ENCODE measurements around the gene SOBP.
"Not testable (repeated sequence)": the region's sequence is repeated elsewhere in the genome, so short reads cannot be mapped to it uniquely, and the experiment has no call there.

The SOBP gene

GRCh38 chr6:107550241-107550840 is 60.4 kb downstream of the SOBP start:
- Histone ChIP-seq H3K9me3 (ENCODE audit: control insufficient read depth, insufficient read depth, low read length) (no peaks in the 10 kb centered on the region), H3K27ac (ENCODE audit: low read length) (no peak overlapping the region), H3K4me3 (ENCODE audit: low read length) (no peak overlapping the region), H3K27me3 (ENCODE audit: control insufficient read depth, insufficient read depth, low read length) (no peaks in the 10 kb centered on the region), H3K36me3 (ENCODE audit: control insufficient read depth, insufficient read depth, low read length) (no peaks in the 10 kb centered on the region), H3K4me1 (ENCODE audit: control insufficient read depth, insufficient read depth, low read length) (no peaks in the 10 kb centered on the region)
- no peak for DNase-seq (ENCODE audit: low read depth, low spot score)
- no CpG with 5 or more reads among the region's 10 CpGs for WGBS (ENCODE audit: insufficient coverage, insufficient read length)

GRCh38 chr6:107550906-107551305 is 61.0 kb downstream of the SOBP start:
- Histone ChIP-seq H3K9me3 (ENCODE audit: control insufficient read depth, insufficient read depth, low read length) (no peaks in the 10 kb centered on the region), H3K4me1 (ENCODE audit: control insufficient read depth, insufficient read depth, low read length) (no peaks in the 10 kb centered on the region), H3K27me3 (ENCODE audit: control insufficient read depth, insufficient read depth, low read length) (no peaks in the 10 kb centered on the region), H3K36me3 (ENCODE audit: control insufficient read depth, insufficient read depth, low read length) (no peaks in the 10 kb centered on the region), H3K4me3 (ENCODE audit: low read length) (no peak overlapping the region), H3K27ac (ENCODE audit: low read length) (no peak overlapping the region)
- no peak for DNase-seq (ENCODE audit: low read depth, low spot score)
- no CpG with 5 or more reads among the region's 4 CpGs for WGBS (ENCODE audit: insufficient coverage, insufficient read length)

DNA sequence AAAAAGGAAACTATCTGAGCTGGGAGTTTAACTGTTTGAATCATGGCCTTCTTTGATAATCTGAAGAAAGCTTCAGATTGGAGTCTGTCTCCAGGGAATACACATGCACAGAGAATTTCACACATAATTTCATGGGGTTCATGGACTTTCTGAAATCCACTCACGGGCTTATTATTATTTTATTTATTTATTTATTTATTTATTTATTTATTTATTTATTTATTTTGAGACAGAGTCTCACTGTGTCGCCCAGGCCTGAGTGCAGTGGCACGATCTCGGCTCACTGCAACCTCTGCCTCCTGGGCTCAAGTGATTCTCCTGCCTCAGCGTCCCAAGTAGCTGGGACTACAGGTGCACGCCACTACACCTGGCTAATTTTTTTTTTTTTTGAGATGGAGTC is 63.2 kb downstream of the SOBP start:
- not testable (repeated sequence) for H3K9me3 ChIP-seq (ENCODE audit: control insufficient read depth, insufficient read depth, low read length); H3K4me3 ChIP-seq (ENCODE audit: low read length); H3K27ac ChIP-seq (ENCODE audit: low read length); H3K36me3 ChIP-seq (ENCODE audit: control insufficient read depth, insufficient read depth, low read length); H3K4me1 ChIP-seq (ENCODE audit: control insufficient read depth, insufficient read depth, low read length); H3K27me3 ChIP-seq (ENCODE audit: control insufficient read depth, insufficient read depth, low read length); DNase-seq (ENCODE audit: low read depth, low spot score)
- no CpG with 5 or more reads among the region's 6 CpGs for WGBS (ENCODE audit: insufficient coverage, insufficient read length)

- H3K9me3 ChIP-seq (ENCODE audit: control insufficient read depth, insufficient read depth, low read length): no peaks in the 10 kb centered on the region
- no peak for DNase-seq (ENCODE audit: low read depth, low spot score)
- H3K27me3 ChIP-seq (ENCODE audit: control insufficient read depth, insufficient read depth, low read length): no peaks in the 10 kb centered on the region
- H3K4me3 ChIP-seq (ENCODE audit: low read length): no peak overlapping the region
- WGBS (ENCODE audit: insufficient coverage, insufficient read length): no CpG with 5 or more reads among the region's 2 CpGs
- no peak overlapping the region for H3K27ac ChIP-seq (ENCODE audit: low read length)
- no peaks in the 10 kb centered on the region for H3K36me3 ChIP-seq (ENCODE audit: control insufficient read depth, insufficient read depth, low read length)
- H3K4me1 ChIP-seq (ENCODE audit: control insufficient read depth, insufficient read depth, low read length): no peaks in the 10 kb centered on the region
Measured at GRCh38 chr6:107554326-107554725, 64.4 kb downstream of the SOBP start.

DNA sequence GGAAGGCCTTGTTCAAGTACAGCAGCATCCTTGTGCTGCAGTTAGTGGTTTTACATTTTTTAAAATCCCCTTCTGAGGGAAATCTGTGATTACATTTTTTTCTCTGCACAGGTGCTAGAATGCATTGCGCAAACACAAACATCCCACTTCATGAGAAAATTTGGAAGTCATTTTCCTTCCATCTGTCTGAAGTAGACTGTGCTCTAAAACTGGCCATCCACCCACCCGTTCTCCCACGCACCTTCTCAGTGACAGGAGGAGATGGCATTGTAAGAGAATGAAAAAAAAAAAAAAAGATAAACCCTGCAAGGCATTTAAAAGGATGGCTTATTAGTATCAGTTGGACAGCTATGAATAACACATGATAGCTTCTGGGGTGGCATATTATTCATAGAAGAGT is 65.0 kb downstream of the SOBP start:
- WGBS (ENCODE audit: insufficient coverage, insufficient read length): no CpG with 5 or more reads among the region's 3 CpGs

DNA sequence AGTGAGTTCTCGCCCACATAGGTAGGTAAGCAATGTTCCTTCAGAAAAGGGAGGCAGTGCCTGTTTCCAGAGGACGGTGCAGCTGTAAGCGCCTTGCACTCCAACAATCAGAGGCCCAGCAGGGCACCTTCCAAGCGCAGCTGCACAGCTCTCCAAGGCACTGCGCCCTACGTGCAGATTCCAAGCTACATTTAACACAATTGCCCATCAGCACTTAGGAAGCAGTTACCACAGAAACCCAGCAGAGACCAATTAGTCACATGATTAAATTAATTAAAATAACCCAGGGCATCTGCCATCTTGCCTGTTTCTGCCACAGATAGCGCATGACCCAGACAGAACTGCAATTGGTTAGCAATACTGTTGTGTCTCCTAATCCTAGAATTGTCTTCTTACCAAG is 65.5 kb downstream of the SOBP start:
- no peaks in the 10 kb centered on the region for H3K9me3 ChIP-seq (ENCODE audit: control insufficient read depth, insufficient read depth, low read length)
- H3K36me3 ChIP-seq (ENCODE audit: control insufficient read depth, insufficient read depth, low read length): no peaks in the 10 kb centered on the region
- no peaks in the 10 kb centered on the region for H3K27me3 ChIP-seq (ENCODE audit: control insufficient read depth, insufficient read depth, low read length)
- H3K4me1 ChIP-seq (ENCODE audit: control insufficient read depth, insufficient read depth, low read length): no peaks in the 10 kb centered on the region; the same call in 1 of the 2 replicates
- no peak overlapping the region for H3K4me3 ChIP-seq (ENCODE audit: low read length)
- no CpG with 5 or more reads among the region's 7 CpGs for WGBS (ENCODE audit: insufficient coverage, insufficient read length)
- no peak for DNase-seq (ENCODE audit: low read depth, low spot score)
- H3K27ac ChIP-seq (ENCODE audit: low read length): no peak overlapping the region

More for the DNA sequence above, 65.0 kb downstream of the SOBP start:
- Histone ChIP-seq H3K9me3 (ENCODE audit: control insufficient read depth, insufficient read depth, low read length) (no peaks in the 10 kb centered on the region), H3K27ac (ENCODE audit: low read length) (no peak overlapping the region), H3K27me3 (ENCODE audit: control insufficient read depth, insufficient read depth, low read length) (no peaks in the 10 kb centered on the region), H3K4me3 (ENCODE audit: low read length) (no peak overlapping the region), H3K4me1 (ENCODE audit: control insufficient read depth, insufficient read depth, low read length) (no peaks in the 10 kb centered on the region), H3K36me3 (ENCODE audit: control insufficient read depth, insufficient read depth, low read length) (no peaks in the 10 kb centered on the region)
- no peak for DNase-seq (ENCODE audit: low read depth, low spot score)

DNA sequence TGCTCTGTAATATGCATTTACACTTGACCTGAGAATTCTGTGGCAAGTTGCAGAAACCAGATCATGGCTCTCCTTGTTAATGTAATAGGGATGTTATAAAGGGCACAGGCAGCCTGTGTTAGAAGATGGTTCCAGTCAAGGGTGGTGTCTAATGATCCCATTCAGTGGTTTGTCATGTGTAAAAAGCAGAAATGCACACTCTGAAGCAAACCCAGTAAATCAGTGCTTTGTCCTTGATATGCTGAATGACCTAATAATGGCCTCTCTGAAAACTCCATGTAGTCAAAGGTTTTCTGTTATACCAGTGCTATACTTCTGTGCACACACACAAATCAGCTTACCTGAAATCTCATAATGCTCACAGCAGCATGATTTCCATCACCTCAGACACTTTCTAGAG is 66.2 kb downstream of the SOBP start:
- H3K36me3 ChIP-seq (ENCODE audit: control insufficient read depth, insufficient read depth, low read length): no peaks in the 10 kb centered on the region
- no peak overlapping the region for H3K4me3 ChIP-seq (ENCODE audit: low read length)
- H3K9me3 ChIP-seq (ENCODE audit: control insufficient read depth, insufficient read depth, low read length): no peaks in the 10 kb centered on the region
- no peaks in the 10 kb centered on the region for H3K27me3 ChIP-seq (ENCODE audit: control insufficient read depth, insufficient read depth, low read length)
- H3K27ac ChIP-seq (ENCODE audit: low read length): no peak overlapping the region
- H3K4me1 ChIP-seq (ENCODE audit: control insufficient read depth, insufficient read depth, low read length): peaks cover 1% of the 10 kb centered on the region; the same call in 1 of the 2 replicates
- no peak for DNase-seq (ENCODE audit: low read depth, low spot score)

- no peak overlapping the region for H3K4me3 ChIP-seq (ENCODE audit: low read length)
- DNase-seq (ENCODE audit: low read depth, low spot score): no peak
- H3K27me3 ChIP-seq (ENCODE audit: control insufficient read depth, insufficient read depth, low read length): no peaks in the 10 kb centered on the region
- H3K36me3 ChIP-seq (ENCODE audit: control insufficient read depth, insufficient read depth, low read length): no peaks in the 10 kb centered on the region
- H3K4me1 ChIP-seq (ENCODE audit: control insufficient read depth, insufficient read depth, low read length): peaks cover 1% of the 10 kb centered on the region; the same call in 1 of the 2 replicates
- H3K9me3 ChIP-seq (ENCODE audit: control insufficient read depth, insufficient read depth, low read length): no peaks in the 10 kb centered on the region
- H3K27ac ChIP-seq (ENCODE audit: low read length): no peak overlapping the region
Measured at GRCh38 chr6:107557698-107558097, 67.8 kb downstream of the SOBP start.

DNA sequence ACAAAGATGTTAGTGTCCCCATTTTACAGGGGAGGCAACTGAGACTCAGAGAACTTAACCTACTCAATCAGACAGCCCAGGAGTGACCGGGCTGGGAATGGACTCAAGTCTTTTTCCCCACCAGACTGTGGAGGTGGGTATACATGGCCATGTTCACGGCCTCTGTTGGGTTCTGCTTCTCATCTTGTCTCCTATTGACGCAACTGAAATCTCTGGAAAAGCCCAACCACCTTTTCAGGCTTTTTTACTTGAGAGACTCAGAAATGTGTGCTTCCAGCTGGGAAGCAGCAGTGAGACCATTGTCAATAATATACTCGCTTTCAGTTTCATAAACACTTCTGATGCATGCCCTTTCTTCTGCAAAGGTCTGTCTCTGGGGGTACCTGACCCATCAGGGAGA is 70.7 kb downstream of the SOBP start:
- no CpG with 5 or more reads among the region's 4 CpGs for WGBS (ENCODE audit: insufficient coverage, insufficient read length)

GRCh38 chr6:107561306-107561705 is 71.4 kb downstream of the SOBP start:
- H3K36me3 ChIP-seq (ENCODE audit: control insufficient read depth, insufficient read depth, low read length): no peaks in the 10 kb centered on the region
- H3K4me1 ChIP-seq (ENCODE audit: control insufficient read depth, insufficient read depth, low read length): peaks cover 1% of the 10 kb centered on the region; the same call in 1 of the 2 replicates
- no peaks in the 10 kb centered on the region for H3K9me3 ChIP-seq (ENCODE audit: control insufficient read depth, insufficient read depth, low read length)
- no peaks in the 10 kb centered on the region for H3K27me3 ChIP-seq (ENCODE audit: control insufficient read depth, insufficient read depth, low read length)
- no peak overlapping the region for H3K27ac ChIP-seq (ENCODE audit: low read length)
- no peak for DNase-seq (ENCODE audit: low read depth, low spot score)
- H3K4me3 ChIP-seq (ENCODE audit: low read length): no peak overlapping the region
- no CpG with 5 or more reads among the region's 3 CpGs for WGBS (ENCODE audit: insufficient coverage, insufficient read length)

More for the DNA sequence above, 70.7 kb downstream of the SOBP start:
- Histone ChIP-seq H3K36me3 (ENCODE audit: control insufficient read depth, insufficient read depth, low read length) (no peaks in the 10 kb centered on the region), H3K4me3 (ENCODE audit: low read length) (no peak overlapping the region), H3K9me3 (ENCODE audit: control insufficient read depth, insufficient read depth, low read length) (no peaks in the 10 kb centered on the region), H3K27me3 (ENCODE audit: control insufficient read depth, insufficient read depth, low read length) (no peaks in the 10 kb centered on the region), H3K4me1 (ENCODE audit: control insufficient read depth, insufficient read depth, low read length) (peaks cover 1% of the 10 kb centered on the region; the same call in 1 of the 2 replicates), H3K27ac (ENCODE audit: low read length) (no peak overlapping the region)
- no peak for DNase-seq (ENCODE audit: low read depth, low spot score)

Data from iPS DF 6.9 (cell line).